Type B pancreatic cell (in vitro differentiated cells): Measurements from ENCODE around the gene NDUFB3. TPM values are rescaled to one million over a fixed set of nuclear protein-coding genes. Genes with fewer than 3 reads are reported as not detected.

Experiments
- DNase-seq: peaks from one replicate; pipeline ENCODE4 v3.0.0; 2021; ENCODE audit warnings: mixed read lengths; ENCODE audit not compliant: unreplicated experiment; ENCODE audit errors: extremely low spot score
- H3K27ac Mint-ChIP-seq: 2 replicates; pipeline ENCODE4 v1.8.0; 2021; ENCODE audit warnings: mild to moderate bottlenecking, mixed read lengths
- H3K27me3 Mint-ChIP-seq: 2 replicates; pipeline ENCODE4 v1.8.0; 2021; ENCODE audit warnings: mixed read lengths
- H3K36me3 Mint-ChIP-seq: 2 replicates; pipeline ENCODE4 v1.8.0; 2021; ENCODE audit warnings: mixed read lengths
- H3K4me1 Mint-ChIP-seq: one replicate; pipeline ENCODE4 v1.8.0; 2021; ENCODE audit warnings: mixed read lengths; ENCODE audit not compliant: unreplicated experiment
- H3K4me3 Mint-ChIP-seq: 2 replicates; pipeline ENCODE4 v1.8.0; 2021; ENCODE audit warnings: mild to moderate bottlenecking, mixed read lengths
- H3K9me3 Mint-ChIP-seq: 2 replicates; pipeline ENCODE4 v1.8.0; 2021; ENCODE audit warnings: mixed read lengths
- total RNA-seq: library from RNA; stranded (reverse); gene quantifications from 2 replicates; pipeline ENCODE4 v1.2.1, GENCODE V29; 2021; ENCODE audit warnings: low replicate concordance
- TF ChIP-seq, protein P1 (sequence below): fragments of 200-600 bp; sonication (generic); conservative IDR thresholded peaks from 2 replicates; pipeline ENCODE4 v1.5.0; 2021; ENCODE audit warnings: antibody characterized with exemption, mild to moderate bottlenecking

The NDUFB3 gene
- total RNA-seq, 1 donor from 2014 or later: 101 TPM

DNA sequence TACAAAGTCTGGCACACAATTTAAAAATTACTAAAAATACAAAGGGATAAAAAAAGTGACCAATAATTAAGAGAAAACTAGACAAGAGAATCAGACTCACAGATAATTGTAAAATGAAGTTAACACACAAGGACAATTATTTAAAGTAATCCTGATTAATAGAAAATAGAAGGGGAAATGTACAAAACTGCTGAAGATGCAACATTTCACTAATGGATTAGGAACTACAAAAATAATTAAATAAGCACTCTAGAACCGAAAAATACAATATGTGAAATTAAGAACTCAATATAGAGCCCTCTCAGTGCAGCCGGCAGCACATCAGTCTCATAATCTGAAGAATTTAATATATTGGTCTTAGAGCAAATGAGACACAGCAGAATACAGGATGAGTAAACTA lies 24.9 kb upstream of the NDUFB3 start:
- Mint-ChIP-seq H3K27ac (no peak overlapping the region), H3K9me3 (peaks cover 3% of the 10 kb centered on the region), H3K36me3 (peaks cover 13% of the 10 kb centered on the region), H3K4me3 (no peak overlapping the region), H3K27me3 (no peaks in the 10 kb centered on the region), H3K4me1 (no peaks in the 10 kb centered on the region)
- DNase-seq: no peak
- TF ChIP-seq, protein P1, sequence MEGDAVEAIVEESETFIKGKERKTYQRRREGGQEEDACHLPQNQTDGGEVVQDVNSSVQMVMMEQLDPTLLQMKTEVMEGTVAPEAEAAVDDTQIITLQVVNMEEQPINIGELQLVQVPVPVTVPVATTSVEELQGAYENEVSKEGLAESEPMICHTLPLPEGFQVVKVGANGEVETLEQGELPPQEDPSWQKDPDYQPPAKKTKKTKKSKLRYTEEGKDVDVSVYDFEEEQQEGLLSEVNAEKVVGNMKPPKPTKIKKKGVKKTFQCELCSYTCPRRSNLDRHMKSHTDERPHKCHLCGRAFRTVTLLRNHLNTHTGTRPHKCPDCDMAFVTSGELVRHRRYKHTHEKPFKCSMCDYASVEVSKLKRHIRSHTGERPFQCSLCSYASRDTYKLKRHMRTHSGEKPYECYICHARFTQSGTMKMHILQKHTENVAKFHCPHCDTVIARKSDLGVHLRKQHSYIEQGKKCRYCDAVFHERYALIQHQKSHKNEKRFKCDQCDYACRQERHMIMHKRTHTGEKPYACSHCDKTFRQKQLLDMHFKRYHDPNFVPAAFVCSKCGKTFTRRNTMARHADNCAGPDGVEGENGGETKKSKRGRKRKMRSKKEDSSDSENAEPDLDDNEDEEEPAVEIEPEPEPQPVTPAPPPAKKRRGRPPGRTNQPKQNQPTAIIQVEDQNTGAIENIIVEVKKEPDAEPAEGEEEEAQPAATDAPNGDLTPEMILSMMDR: no peak

DNA sequence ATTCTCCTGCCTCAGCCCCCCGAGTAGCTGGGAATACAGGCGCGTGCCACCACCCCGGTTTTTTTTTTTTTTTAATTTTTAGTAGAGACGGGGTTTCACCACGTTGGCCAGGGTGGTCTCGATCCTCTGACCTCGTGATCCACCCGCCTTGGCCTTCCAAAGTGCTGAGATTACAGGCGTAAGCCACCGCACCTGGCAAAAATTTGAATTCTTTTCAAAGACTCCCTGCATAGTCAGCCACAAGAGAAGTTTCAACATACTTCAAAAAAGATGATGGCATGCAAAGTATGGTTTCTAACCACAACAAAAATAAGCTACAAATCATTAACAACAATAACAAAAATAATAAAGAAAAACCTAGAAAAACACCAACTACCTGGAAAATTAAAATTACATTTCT lies 22.3 kb upstream of the NDUFB3 start:
- Mint-ChIP-seq H3K27ac (no peak overlapping the region), H3K27me3 (no peaks in the 10 kb centered on the region), H3K36me3 (peaks cover 9% of the 10 kb centered on the region), H3K9me3 (peaks cover 3% of the 10 kb centered on the region), H3K4me3 (no peak overlapping the region), H3K4me1 (no peaks in the 10 kb centered on the region)
- DNase-seq: no peak
- TF ChIP-seq, protein P1: no peak

DNA sequence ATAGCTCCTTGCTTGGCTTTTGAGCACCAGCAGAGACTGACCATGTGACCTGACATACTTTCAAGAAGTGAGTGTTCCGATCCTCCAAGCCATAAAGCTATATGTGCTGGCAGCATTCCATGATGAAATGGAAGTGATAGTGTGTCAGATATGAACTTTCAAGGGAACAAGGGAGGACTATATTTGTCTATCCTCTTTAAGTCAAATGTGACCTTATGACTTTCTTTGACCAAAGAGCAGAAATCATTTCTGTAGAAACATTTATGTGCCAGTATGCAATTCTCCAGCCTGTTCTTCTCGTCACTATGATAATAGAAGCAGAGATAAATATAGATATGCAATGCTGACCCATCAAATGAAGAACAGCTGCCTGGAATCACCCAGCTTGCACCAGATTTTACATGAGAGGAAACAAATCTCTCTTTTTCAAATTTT lies 14.7 kb upstream of the NDUFB3 start:
- TF ChIP-seq, protein P1: no peak
- DNase-seq: no peak
- Mint-ChIP-seq H3K36me3 (peaks cover 10% of the 10 kb centered on the region), H3K9me3 (no peaks in the 10 kb centered on the region), H3K4me1 (peaks cover 11% of the 10 kb centered on the region), H3K27me3 (no peaks in the 10 kb centered on the region), H3K27ac (no peak overlapping the region), H3K4me3 (no peak overlapping the region)

- no peak overlapping the region for H3K27ac Mint-ChIP-seq
- H3K9me3 Mint-ChIP-seq: no peaks in the 10 kb centered on the region
- peaks cover 10% of the 10 kb centered on the region for H3K36me3 Mint-ChIP-seq
- no peak for DNase-seq
- H3K27me3 Mint-ChIP-seq: no peaks in the 10 kb centered on the region
- no peak overlapping the region for H3K4me3 Mint-ChIP-seq
- TF ChIP-seq, protein P1: no peak
- H3K4me1 Mint-ChIP-seq: peaks cover 11% of the 10 kb centered on the region
Observed at GRCh38 chr2:201057715-201058248, 14.0 kb upstream of the NDUFB3 start.

GRCh38 chr2:201058914-201059313 lies 12.9 kb upstream of the NDUFB3 start:
- TF ChIP-seq, protein P1: no peak
- peaks cover 11% of the 10 kb centered on the region for H3K4me1 Mint-ChIP-seq
- DNase-seq: no peak
- no peaks in the 10 kb centered on the region for H3K27me3 Mint-ChIP-seq
- H3K9me3 Mint-ChIP-seq: no peaks in the 10 kb centered on the region
- H3K27ac Mint-ChIP-seq: no peak overlapping the region
- peaks cover 14% of the 10 kb centered on the region for H3K36me3 Mint-ChIP-seq
- H3K4me3 Mint-ChIP-seq: no peak overlapping the region
